Left ventricle myocardium superior (tissue), 1 donor: ENCODE data around the gene HS1BP3. TPM values are rescaled to one million over a fixed set of nuclear protein-coding genes. Genes with fewer than 3 reads are reported as not detected.

Source experiments
- ATAC-seq: fragments of 200-7000 bp; cut with Tn5 transposase; one replicate; pipeline ENCODE4 v1.9.1; 2020; ENCODE audit warnings: mild to moderate bottlenecking, moderate library complexity
- DNase-seq: peaks from one replicate; pipeline ENCODE4 v3.0.0-alpha.2; 2020
- intact Hi-C: fragments of 100-400 bp; cut with micrococcal nuclease; formaldehyde crosslinking; loops from one replicate; pipeline ENCODE4 v1.11.0; 2022
- total RNA-seq: library from RNA; stranded (reverse); fragmentation: NEBNext Ultra II Directional; extraction: Animal tissue kit (Norgen Biotek cat#: 25700); gene quantifications from one replicate; pipeline ENCODE4 v1.2.1, GENCODE V29; 2021
- donor health status: DM: no; HTN: yes; CAD: no; lungs with severe emphysema.

Gene HS1BP3
- total RNA-seq, 1 donor from 2014 or later, result 20.2 TPM

DNA sequence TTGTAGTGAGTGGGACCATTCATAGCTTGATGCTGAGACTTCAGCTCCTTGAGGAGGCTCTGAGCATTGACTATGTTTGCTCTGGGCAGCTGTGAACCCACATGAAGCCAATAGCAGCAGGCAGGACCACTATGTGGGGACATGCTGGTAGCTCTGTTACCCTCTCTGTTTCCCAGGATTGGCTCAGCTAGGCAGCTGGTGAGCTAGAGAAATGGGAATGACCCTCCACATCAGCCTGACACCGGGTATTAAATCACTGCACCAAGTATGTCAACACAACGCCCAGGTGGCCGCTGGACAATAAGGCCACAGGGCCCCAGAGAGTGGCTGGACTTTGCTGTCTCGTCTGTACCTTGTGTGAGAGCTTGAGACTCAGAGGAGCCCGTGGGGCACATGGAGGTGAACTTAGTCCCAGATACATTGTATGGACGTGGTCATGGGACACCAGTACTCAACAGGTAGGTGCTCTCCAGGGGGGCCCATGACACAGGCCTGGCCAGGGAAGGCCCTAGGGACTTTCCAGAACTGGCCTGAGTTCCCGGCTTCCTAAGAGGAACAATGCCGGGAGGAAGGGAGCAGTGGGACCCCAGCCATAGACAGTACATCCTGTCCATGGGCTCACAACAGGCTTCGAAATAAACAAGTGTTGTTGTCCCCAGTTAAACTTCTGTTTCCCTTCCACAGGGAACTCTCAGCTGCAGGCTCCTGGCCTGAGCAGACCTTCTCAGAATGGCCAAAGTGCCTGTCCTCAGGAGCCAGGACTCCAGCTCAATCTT is 35.2 kb downstream of the HS1BP3 start:
- peak; percentile 24 for ATAC-seq
- intact Hi-C loops, result no loop called here
- DNase-seq, result peak; percentile 77

DNA sequence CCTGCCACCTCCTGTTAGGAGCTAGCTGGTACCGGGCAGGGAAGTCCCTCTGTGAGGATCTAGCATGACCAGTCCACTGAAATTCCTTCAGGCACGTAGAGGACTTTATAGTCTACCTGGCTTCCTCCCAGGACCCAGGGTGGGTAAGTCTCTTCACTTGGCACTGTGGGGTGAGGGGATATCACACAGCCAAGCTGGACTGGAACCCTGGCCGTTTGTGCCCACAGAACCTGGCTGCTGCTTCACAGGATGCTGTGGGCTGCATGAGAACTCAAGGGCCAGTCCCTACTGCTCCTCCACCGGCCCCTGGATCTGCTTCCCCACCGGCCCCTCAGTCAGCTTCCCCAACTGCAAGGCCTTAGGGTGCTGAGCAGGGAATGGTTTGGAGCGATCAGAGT is 35.8 kb downstream of the HS1BP3 start:
- DNase-seq, result no peak
- intact Hi-C loops, result no loop called here

DNA sequence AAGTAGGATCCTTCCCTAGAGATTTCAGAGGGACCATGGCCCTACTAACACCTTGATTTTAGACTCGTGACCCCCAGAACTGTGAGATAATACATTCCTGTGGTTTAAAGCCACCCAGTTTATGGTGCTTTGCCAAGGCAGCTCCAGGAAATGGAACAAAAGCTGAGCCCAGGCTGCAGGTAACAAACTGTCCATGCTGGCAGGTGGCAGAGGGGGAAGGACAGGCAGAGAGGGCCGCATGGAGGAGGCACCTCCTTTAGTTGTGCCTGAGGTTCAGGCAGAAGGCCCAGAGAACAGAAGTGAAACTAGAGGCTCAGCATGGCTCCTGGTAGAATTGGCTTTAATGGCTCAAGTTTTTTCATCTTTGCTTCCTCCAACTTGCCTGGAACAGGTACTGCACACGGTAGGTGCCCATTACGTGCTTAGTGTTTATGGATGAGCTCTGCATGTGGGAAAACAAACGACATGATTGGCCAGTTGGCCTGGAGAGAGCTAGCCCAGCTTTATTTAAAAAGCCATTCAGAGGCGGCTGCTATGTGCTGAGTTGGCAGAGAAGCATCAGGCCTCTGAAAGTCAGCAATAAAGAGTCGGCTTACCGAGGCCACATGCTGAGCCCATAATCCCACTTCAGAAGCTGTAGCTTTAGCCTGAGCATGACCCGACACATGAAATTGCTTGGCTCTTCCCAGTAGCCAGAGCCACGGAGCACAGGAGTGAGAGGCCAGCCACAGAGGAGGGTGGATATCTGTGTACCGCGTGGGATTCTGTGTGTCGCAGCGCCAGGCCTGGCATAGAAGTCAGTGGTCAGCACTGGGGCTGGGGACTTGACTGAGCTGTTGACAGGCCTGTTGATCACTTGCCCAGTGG is 36.5 kb downstream of the HS1BP3 start:
- intact Hi-C loops, result no loop called here
- ATAC-seq (no peak), DNase-seq (peak; percentile 63)

More for the DNA sequence above, 35.8 kb downstream of the HS1BP3 start:
- no peak for ATAC-seq

DNA sequence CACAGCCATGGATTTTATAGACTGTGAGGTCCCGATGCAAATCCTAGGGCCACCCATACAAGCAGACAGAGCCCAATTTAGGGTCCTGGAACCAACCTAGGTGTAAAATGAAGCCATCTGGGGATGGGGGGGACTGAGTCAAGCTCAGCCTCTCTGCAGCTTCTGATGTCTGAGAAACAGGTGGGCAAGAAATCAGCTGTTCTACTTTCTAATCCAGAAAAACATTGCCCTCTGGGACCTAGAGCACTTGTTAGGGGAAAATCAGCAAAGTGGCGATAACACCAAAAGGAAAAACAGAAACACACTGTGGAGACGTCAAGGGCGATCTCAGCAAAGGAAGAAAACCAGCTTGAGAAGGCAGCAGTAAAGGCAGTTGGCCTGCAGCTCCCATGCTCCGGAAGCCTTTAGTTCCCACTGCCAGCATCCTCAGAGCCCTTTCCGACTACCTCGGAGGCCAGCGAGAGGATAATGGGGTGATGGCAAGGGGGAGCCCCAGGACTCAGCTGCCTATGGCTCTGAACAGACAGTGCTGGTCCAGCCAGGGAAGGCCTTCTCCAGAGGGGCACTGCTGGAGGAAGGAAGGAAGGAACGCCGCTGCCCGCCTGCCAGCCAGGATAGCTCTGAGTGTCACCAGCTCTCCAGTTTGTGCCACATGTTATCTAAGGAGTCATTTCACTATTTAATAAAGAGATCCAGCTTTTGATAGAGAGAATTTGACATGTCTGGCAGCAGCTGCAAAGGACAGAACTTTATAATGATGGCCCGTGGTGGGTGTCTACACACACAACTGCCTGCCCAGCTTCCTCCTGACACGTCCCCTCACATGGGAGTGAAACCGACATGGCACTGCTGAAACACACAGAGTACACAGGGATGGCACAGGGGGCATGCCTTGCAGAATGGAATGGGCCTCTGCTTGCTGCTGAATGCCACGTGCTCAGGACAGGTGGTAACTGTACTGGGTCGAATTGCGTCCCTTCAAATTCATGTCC is 37.7 kb downstream of the HS1BP3 start:
- peak; percentile 28 for DNase-seq
- intact Hi-C loops, result no loop called here
- ATAC-seq, result no peak

DNA sequence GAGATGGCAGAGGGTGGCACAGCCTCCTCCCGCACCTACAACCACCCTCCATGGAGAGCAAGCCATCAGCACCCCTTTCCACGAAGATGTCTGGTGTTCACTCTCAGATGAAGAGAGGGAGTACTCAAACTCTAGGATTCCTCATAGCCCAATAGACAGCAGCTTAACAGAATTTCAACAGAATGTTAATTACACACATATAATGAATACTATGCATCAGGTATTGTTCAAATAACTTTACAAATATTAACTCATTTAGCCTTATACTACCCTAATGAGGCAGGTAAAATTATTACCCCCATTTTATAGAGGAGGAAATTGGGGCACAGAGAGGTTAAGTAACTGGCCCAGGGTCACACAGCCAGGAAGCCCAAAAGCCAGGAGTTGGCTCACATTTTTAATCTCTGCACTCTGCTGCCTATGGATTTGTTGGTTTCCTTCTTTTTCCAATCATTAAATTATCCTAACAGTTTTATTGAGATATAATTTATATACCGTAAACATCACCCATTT is 39.0 kb downstream of the HS1BP3 start:
- DNase-seq (no peak), ATAC-seq (no peak)
- intact Hi-C loops, result no loop called here

DNA sequence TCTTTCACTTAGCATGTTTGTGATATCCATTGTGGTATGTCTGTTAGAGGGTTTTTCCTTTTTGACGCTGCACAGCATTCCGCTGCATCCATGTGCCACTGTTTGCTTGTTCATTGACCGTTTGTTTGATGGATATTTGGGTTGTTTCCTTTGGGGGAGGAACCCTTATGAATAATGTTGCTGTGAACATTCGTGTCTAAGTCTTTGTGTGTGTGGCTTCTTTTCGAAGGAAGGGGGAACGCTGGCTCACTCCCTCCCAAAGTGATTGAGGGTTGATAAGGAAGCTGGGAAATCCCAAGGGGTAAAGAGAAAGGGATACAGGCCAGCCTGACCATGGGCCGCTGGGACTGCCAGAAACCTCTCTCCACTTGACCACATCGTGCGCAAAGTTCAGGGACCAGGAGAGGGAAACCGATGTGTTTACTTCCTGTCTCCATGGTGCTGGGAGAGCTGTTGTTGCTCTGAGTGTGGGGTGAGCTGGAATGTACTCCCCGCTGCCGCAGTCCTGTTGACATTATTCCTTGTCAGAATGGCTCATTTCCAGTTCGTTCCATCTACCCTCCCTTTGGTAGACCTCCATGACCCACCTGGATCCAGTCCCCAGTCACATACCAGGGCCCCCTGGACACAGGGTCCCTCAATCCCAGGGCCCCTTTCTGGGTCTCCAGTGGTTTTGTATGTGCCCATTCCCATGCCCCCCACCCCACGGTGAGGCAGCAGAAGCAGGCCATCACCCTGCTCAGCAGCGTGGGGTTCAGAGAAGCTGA is 39.6 kb downstream of the HS1BP3 start:
- ATAC-seq (peak; percentile 86), DNase-seq (peak; percentile 78)
- intact Hi-C loops, result no loop called here

DNA sequence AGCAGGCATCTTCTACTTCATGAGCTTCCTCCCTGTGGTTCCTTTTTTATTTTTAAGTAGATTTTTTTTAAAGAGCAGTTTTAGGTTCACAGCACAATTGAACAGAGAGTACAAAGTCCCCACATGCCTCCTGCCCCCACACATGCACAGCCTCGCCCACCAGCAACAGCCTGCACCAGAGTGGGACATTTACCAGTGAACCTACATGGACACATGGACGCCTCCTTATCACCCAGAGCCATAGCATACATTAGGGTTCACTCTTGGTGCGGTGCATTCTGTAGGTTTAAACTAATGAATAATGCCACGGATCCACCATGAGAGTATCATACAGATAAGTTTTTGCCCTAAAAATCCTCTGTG is 40.9 kb downstream of the HS1BP3 start:
- DNase-seq, result no peak
- no peak for ATAC-seq
- intact Hi-C loops, result no loop called here

DNA sequence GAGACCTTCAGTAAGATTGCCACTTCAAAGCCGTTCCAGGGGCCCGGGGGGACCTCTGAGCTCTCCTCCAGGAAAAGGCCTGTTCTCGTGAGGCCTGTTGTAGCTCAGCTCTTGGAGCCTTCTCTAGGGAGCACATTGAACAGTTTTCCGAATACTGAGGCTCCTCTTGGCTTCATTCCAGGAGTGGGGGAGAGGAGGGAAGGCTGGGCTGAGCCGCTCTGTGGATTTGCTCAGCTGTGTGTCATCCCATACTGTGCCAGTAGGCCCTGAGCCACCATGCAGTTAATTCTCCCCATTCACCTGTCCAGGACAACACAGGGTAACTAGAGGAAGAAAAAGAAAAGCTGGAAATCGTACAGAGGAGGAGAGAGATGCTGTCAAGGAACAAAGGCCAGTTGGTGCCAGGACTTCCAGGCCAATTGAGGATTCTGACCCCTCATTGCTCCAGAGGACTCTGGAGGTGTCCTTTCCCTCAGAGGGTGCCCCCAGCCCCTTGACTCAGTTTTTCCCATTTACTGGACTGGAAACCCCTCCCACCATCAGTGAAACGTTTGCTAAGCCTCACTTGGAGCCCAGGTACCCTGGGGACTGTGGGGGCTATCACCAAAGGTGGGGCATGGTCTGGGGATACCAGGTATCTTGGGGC is 41.4 kb downstream of the HS1BP3 start:
- intact Hi-C loops, result no loop called here
- DNase-seq (no peak), ATAC-seq (peak; percentile 28)

DNA sequence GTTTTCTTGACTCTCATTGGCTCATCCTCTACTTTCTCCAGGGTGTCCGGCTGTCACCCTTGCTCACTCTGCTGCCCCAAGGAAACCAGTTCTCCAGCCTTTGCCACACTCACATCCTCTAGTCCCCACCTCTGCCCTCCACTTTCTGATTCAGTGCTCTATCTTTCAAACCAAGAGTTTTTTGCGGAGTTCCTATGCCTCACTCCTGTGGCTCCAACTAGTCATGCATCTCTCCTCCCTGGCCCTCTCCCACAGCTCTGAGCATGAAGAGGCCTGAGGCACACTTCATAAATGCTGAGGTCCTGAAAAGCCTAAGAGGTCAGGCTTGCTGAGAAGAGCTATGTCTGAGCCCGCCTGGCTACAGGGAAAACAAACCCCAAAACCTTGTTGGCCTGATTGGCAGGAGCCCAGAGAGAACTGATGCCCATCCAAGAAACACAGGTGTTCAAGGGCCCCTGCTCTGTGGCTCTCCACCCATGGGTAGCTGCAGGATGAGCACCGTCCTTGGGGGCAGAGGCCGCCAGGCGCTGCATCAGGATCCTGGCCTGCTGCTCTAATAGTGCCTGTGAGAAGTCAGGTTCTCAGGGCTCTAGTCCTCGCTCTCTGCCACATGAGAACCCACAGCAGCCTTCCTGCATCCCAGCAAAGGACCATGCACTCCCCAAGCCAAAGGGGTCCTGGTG is 42.1 kb downstream of the HS1BP3 start:
- no peak for DNase-seq
- intact Hi-C loops, result no loop called here
- no peak for ATAC-seq

DNA sequence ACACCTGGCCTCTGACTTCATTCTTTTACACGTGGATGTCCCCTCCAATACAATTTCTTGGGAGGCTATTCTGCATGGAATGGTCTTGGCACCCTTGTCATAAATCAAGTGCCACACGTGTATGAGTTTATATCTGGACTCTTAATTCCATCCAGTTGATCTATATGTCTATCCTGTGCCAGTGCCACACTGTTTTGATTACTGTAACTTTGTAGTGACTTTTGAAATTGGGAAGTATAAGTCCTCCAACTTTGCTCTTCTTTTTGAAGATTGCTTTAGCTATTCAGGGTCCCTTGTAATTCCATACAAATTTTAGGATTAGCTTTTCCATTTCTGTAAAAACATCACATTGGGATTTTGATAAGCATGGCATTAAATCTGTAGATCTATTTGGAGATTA is 43.5 kb downstream of the HS1BP3 start:
- intact Hi-C loops, result no loop called here
- ATAC-seq (no peak), DNase-seq (no peak)

DNA sequence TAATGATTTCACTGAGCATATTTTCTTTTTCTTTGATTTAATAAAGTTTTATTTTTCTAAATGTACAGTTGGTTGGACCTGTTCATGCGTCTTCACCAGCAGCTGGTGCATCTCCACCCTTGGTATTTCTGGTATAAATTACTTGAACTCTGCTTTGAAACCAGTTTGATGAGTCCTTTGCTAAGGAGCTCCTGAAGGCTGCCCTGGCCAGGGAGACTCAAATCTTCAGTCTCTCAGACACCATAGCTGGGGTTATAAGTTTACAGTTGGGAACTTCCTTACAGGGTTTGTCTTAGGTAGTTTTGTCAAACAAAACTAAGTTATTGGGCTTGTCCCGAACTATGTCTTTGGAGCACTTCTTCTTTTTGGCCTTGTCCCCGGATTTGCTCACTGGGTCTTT is 44.7 kb downstream of the HS1BP3 start:
- ATAC-seq, result no peak

DNA sequence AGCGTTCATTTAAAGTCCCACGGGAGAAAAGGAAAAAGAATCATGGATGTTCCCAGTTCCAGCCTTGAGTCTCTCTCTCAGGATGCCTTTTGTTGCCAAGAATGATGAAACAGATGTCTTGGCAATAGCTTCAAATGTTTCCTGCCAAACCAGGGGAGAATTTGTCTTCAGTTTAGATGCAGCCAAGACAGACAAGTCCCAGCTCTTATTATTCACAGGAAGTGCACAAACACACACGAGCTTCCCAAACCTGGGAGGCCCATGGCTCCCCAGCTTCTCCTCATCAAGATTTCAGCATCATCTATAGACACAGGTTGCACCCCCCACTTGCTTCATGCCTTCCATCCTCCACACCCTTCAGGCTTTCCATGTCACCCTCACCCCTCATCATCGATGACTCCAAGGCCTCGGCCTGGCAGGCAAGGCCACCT is 45.9 kb downstream of the HS1BP3 start:
- DNase-seq, result no peak
- peak; percentile 73 for ATAC-seq
- intact Hi-C loops, result no loop called here

More for the DNA sequence above, 44.7 kb downstream of the HS1BP3 start:
- DNase-seq, result no peak
- intact Hi-C loops, result no loop called here

DNA sequence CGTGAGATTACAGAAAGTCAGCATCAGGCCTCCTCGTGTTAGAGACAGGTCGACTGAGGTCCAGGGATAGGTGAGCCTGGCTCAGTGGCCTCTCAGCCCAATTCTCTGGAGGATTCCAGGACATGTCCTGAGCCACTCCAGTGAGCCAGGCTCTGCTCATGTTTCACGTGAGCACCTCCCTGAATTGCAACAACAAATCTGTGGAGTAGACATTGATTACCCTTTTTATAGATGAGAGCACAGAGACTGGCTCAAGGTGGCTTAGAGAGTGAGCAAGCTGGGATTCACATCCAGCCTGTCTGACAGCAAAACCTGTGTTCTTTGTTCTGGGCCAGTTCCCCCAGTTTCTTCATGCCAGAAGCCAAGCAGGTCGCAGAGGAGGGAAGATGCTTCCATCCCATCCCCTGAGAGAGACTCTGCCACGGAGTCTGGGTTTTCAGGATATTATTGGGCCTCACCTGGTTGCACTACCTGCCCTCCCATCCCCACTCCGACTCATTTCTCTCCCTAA is 46.4 kb downstream of the HS1BP3 start:
- ATAC-seq (no peak), DNase-seq (no peak)
- intact Hi-C loops, result no loop called here

DNA sequence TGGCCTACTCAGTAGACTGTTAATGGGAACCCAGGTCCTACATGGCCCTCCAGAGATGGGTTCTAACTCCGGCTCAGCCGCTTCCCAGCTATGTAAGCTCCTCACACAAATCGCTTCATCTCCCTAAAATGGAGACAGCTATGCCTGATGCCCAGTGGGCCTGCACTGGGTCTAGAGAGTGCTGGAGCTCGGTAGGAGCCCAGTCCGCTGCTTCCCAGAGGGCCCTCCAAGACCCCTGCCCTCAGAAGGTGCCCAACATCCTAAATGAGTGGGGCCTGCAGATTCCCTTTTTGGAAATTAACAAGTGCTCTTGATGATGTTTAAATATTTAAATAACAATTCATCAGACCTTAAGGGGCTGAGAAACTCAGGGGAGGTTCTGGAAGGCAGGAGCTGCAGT is 47.1 kb downstream of the HS1BP3 start:
- intact Hi-C loops, result no loop called here
- no peak for ATAC-seq
- DNase-seq, result no peak

DNA sequence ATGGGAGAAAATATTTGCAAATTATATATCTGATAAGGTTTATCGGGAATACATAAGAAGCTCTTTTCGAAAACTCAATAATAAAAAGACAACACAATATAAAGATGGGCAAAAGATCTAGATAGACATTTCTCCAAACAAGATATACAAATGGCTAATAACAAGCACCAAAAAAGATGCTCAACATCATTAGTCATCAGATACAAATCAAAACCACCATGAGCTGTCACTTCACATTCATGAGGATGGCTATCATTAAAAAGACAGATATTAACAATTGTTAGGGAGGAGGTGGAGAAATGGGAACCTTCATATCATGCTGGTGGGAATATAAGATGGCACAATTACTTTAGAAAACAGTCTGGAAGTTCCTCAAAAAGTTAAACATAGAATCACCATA is 48.1 kb downstream of the HS1BP3 start:
- intact Hi-C loops, result no loop called here
- ATAC-seq, result no peak
- DNase-seq, result no peak

DNA sequence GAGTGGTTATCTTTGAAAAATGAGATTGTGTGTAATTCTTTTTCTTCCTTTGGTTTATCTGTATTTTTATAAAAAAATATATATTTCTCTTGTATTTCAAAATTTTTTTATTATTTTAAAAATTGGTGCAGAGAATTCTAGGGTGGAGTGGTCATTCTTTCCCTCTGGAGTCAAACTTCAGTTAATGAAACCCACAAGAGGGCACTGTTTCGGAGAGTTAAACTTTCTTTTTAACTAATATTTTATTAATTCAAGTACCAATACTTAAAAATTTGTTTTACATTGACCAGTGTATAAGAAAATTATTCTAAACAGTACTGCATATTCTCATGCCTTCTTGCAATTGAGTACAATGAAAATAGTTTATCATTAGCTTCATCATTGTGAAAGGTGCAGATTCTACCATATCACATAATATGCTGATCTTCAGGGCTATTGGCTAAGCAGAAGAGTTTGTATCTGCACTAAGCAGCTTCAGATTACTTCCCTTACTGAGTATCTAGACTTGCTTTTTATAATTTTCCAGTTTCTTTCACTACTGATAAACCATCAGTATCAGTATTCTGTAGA is 50.1 kb downstream of the HS1BP3 start:
- intact Hi-C loops, result no loop called here
- no peak for ATAC-seq
- no peak for DNase-seq
